HEK293 (cell line): ENCODE measurements around the gene MORF4L2.

Experiments used
- CTCF ChIA-PET: fragments of 350-600 bp; formaldehyde crosslinking; extraction: SDS; loops from one replicate; lab custom pipeline; 2021; ENCODE audit warnings: antibody characterized with exemption; lab: Yijun Ruan, JAX
- POLR2A ChIA-PET: fragments of 300-600 bp; formaldehyde crosslinking; extraction: SDS; loops from one replicate; lab custom pipeline; 2020; ENCODE audit warnings: antibody characterized with exemption, inconsistent platforms; lab: Yijun Ruan, JAX
- H3K27ac ChIP-seq: fragments of 200-500 bp; sonication (Bioruptor generic); 2 replicates; pipeline ENCODE4 v1.5.1; 2014; ENCODE audit warnings: low read depth, low read length, control low read depth, inconsistent platforms; ENCODE audit errors: extremely low read depth
- H3K36me3 ChIP-seq, 2 experiments: fragments of 200-500 bp in 1 of 2; sonication (Bioruptor generic) in 1 of 2; 1 replicate in 1 of 2; 2 replicates in 1 of 2; pipeline ENCODE4 v1.5.1; 2014 to 2017; ENCODE audit warnings: inconsistent platforms in 2 of 2, low read length in 2 of 2; ENCODE audit not compliant: control insufficient read depth in 2 of 2, insufficient read depth in 1 of 2
- H3K4me1 ChIP-seq: fragments of 200-500 bp; sonication (Bioruptor generic); 2 replicates; pipeline ENCODE4 v1.5.1; 2014; ENCODE audit warnings: mild to moderate bottlenecking, low read length, inconsistent platforms; ENCODE audit not compliant: control insufficient read depth, insufficient read depth
- H3K4me3 ChIP-seq: 2 replicates; pipeline ENCODE4 v1.5.1; 2011; ENCODE audit warnings: low read depth, mild to moderate bottlenecking, control low read depth, low read length, moderate library complexity
- H3K9me3 ChIP-seq: fragments of 200-500 bp; sonication (Bioruptor generic); 2 replicates; pipeline ENCODE4 v1.5.1; 2014; ENCODE audit warnings: low read depth, low read length, inconsistent platforms; ENCODE audit not compliant: control insufficient read depth, insufficient read depth
- GLIS1 ChIP-seq: fragments of 450-650 bp; formaldehyde crosslinking; IDR thresholded peaks from 2 replicates; pipeline ENCODE4 v1.5.1; 2016; ENCODE audit warnings: missing biosample characterization, missing genetic modification characterization
- TSHZ1 ChIP-seq: fragments of 450-650 bp; formaldehyde crosslinking; IDR thresholded peaks from 2 replicates; pipeline ENCODE4 v1.5.1; 2016; ENCODE audit warnings: missing biosample characterization, missing genetic modification characterization, borderline replicate concordance
- ZBTB49 ChIP-seq: fragments of 450-650 bp; formaldehyde crosslinking; IDR thresholded peaks from 2 replicates; pipeline ENCODE4 v1.5.1; 2016; ENCODE audit warnings: missing biosample characterization, missing genetic modification characterization, low read depth
- ZIC2 ChIP-seq: fragments of 450-650 bp; formaldehyde crosslinking; IDR thresholded peaks from 2 replicates; pipeline ENCODE4 v1.5.1; 2016; ENCODE audit warnings: missing biosample characterization, missing genetic modification characterization
- ZNF133 ChIP-seq: fragments of 450-650 bp; formaldehyde crosslinking; IDR thresholded peaks from 2 replicates; pipeline ENCODE4 v1.5.1; 2016; ENCODE audit warnings: missing biosample characterization, missing genetic modification characterization
- ZNF18 ChIP-seq: fragments of 450-650 bp; formaldehyde crosslinking; IDR thresholded peaks from 2 replicates; pipeline ENCODE4 v1.5.1; 2016; ENCODE audit warnings: missing biosample characterization, missing genetic modification characterization
- ZNF404 ChIP-seq: fragments of 450-650 bp; formaldehyde crosslinking; IDR thresholded peaks from 2 replicates; pipeline ENCODE4 v1.5.1; 2017; ENCODE audit warnings: missing biosample characterization, missing genetic modification characterization
- ZNF548 ChIP-seq: fragments of 450-650 bp; formaldehyde crosslinking; IDR thresholded peaks from 2 replicates; pipeline ENCODE4 v1.5.1; 2016; ENCODE audit warnings: missing biosample characterization, missing genetic modification characterization
- ZNF558 ChIP-seq: fragments of 450-650 bp; formaldehyde crosslinking; IDR thresholded peaks from 2 replicates; pipeline ENCODE4 v1.5.1; 2016; ENCODE audit warnings: missing biosample characterization, missing genetic modification characterization
- ZNF654 ChIP-seq: fragments of 450-650 bp; formaldehyde crosslinking; IDR thresholded peaks from 2 replicates; pipeline ENCODE4 v1.5.1; 2016; ENCODE audit warnings: low read depth, missing biosample characterization, missing genetic modification characterization
- ZNF707 ChIP-seq: fragments of 450-650 bp; formaldehyde crosslinking; IDR thresholded peaks from 2 replicates; pipeline ENCODE4 v1.5.1; 2016; ENCODE audit warnings: missing biosample characterization, missing genetic modification characterization
- ZNF76 ChIP-seq: fragments of 450-650 bp; formaldehyde crosslinking; IDR thresholded peaks from 2 replicates; pipeline ENCODE4; 2016; ENCODE audit warnings: low read depth, missing biosample characterization, missing genetic modification characterization, borderline replicate concordance

The MORF4L2 gene

GRCh38 chrX:103729015-103729414 is 42.5 kb upstream of the MORF4L2 start (continued):
- TF ChIP-seq ZBTB49 (tag by site-specific recombination) = no peak

- Histone ChIP-seq H3K4me3 (no peak overlapping the region), H3K4me1 (no peaks in the 10 kb centered on the region; the same call in 1 of the 2 replicates), H3K36me3 (no peaks in the 10 kb centered on the region), H3K9me3 (no peaks in the 10 kb centered on the region)
- POLR2A ChIA-PET = no interaction called here
- CTCF ChIA-PET = no interaction called here
- TF ChIP-seq ZNF404 (no peak), ZIC2 (tag by site-specific recombination) (peak; percentile 91), ZNF548 (no peak), GLIS1 (tag by site-specific recombination) (no peak)
- TF ChIP-seq, all 188 proteins: peak for 1
- H3K27ac ChIP-seq = no peak overlapping the region
Measured at GRCh38 chrX:103727115-103727514, 40.6 kb upstream of the MORF4L2 start.

GRCh38 chrX:103726477-103726876 is 40.0 kb upstream of the MORF4L2 start:
- ChIA-PET CTCF (interaction anchor here (2.0 kb wide), 1 partner anchor 15 kb away, joined by 10 read pairs; the partner anchor contains the start of gene TMEM31), POLR2A (no interaction called here)
- Histone ChIP-seq H3K9me3 (no peaks in the 10 kb centered on the region), H3K36me3 (no peaks in the 10 kb centered on the region), H3K27ac (no peak overlapping the region), H3K4me1 (no peaks in the 10 kb centered on the region; the same call in 1 of the 2 replicates), H3K4me3 (no peak overlapping the region)
- TF ChIP-seq ZNF558 (tag by site-specific recombination) (no peak), ZBTB49 (tag by site-specific recombination) (no peak), ZNF18 (tag by site-specific recombination) (no peak), ZNF654 (no peak), ZNF707 (tag by site-specific recombination) (no peak), ZNF76 (tag by site-specific recombination) (no peak), TSHZ1 (no peak), ZNF133 (tag by site-specific recombination) (no peak), ZNF548 (no peak)
